ENCODE measurements around the gene CCND1.

CCND1 gene

DNA sequence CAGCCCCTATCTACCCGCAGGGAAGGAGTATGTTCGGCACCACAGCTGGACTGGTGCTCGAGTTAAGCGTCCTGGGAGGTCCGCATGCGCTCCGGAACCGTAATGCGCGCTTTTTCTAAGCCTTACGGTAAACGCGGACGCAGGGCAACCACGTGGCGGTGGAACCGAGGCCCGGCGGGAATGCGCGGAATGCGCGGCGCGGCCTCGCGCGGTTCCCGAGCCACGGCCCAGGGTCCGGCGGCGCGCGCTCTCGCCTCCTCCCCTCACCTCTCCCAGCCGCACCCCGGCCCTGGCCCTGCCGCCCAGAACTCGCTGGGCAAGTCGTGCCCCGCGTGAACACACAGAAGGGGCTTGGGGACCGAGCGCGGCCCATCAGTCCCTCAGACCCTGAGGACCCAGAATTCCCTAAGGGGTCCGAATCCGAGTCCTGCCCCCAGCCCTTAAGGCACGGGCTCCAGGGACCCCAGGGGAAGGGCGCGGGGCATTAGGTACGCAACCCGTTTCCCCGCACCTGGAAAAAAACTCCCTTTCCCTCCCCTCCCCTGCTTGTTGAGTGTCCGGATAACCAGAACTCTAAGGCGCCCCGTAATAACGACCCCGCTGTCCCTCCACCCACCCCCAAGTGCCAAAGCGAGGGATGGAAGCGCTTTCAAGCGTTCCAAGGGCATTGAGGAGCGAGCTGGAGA, 4.3 kb upstream of the CCND1 start:
- TF ChIP-seq, protein P1, sequence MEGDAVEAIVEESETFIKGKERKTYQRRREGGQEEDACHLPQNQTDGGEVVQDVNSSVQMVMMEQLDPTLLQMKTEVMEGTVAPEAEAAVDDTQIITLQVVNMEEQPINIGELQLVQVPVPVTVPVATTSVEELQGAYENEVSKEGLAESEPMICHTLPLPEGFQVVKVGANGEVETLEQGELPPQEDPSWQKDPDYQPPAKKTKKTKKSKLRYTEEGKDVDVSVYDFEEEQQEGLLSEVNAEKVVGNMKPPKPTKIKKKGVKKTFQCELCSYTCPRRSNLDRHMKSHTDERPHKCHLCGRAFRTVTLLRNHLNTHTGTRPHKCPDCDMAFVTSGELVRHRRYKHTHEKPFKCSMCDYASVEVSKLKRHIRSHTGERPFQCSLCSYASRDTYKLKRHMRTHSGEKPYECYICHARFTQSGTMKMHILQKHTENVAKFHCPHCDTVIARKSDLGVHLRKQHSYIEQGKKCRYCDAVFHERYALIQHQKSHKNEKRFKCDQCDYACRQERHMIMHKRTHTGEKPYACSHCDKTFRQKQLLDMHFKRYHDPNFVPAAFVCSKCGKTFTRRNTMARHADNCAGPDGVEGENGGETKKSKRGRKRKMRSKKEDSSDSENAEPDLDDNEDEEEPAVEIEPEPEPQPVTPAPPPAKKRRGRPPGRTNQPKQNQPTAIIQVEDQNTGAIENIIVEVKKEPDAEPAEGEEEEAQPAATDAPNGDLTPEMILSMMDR (conservative IDR thresholded peaks at IDR 0.05; ENCODE audit: low read depth, low read length) = no peak
- peak; percentile 55 for DNase-seq (ENCODE audit: low read depth)
- H3K4me3 ChIP-seq (ENCODE audit: low read length) = peak overlapping the region; percentile 34

DNA sequence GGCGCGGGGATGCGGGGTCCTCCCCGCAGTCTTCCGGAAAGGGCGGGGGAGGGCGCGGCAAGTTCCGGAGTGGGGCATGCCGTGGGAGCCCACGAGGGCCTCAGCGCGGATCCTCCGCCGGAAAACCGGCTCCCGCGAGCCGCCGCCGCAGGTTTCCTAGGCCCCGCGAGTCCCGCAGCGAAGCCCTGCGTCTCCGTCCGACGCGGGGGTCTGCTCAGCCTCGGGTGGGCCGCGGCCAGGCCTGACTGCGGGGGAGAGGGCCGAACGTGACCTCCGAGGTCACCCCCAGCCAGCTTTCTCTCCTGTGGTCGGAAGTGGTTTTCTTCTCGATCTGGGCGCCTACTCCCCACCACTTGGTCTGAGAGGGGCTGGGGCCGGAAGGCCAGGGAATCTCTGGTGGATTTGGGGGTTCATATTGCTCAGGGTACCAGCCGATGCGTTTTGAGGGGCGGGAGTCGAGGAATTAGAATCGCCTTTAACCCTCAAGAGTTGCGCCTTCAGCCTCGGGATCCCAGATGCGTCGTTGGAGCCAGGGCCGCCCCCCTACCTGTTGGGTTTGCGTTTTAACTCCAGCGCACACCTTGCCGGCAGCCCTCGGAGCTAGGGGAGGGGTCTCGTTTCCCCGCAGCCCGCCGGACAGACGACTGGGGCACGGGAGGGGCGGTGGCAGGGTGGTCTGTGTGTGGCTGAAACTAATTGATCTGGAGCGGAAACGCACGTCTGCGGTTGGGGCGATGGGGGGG, 3.6 kb upstream of the CCND1 start:
- TF ChIP-seq, protein P1 (conservative IDR thresholded peaks at IDR 0.05; ENCODE audit: low read depth, low read length) = no peak
- peak overlapping the region; percentile 98 for H3K4me3 ChIP-seq (ENCODE audit: low read length)
- DNase-seq (ENCODE audit: low read depth) = no peak

DNA sequence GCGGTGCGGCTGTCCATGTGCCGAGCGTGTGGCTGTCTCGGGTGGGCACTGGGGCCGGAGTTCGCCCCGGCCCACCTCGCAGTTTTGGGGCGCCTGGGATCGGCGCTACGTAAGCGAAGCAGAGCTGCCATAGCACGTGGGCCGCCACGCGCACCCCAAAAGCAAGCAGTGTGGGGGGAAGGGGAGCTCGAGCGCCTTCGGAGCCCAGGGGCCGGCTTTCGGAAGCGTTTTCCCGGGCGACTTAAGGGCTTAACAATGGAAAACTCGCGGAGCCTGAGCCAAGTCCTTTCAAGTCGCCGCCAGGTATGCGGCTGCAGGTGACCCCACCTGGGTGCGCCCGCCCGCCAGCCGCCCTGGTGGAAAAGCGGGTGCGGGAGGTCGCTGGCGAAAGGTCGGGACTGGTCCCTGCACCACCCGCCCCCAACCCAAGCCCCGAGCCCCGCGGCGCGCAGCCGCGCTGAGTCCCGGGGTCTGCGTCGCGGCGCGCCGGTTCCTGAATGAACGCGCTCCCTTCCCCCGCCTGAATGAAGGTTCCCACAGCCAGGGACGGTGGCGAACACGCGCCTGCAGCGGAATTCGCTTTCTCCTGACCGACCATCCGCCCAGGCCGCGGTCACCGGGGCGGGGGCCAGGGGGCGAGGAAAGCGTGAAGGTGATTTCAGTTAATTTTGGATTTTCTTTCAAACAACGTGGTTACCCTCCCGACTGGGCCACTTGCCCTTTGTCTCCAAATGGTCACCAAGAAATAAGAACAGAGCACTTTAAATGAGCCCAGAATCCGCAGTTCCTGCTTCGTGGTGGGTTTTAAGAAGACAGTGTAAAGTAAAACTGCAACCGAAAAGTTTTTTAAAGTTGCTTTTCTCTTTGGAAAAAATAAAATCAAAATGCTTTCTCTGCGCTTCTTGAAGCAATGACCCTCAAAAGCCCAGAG, 2.8 kb upstream of the CCND1 start:
- TF ChIP-seq, protein P1 (conservative IDR thresholded peaks at IDR 0.05; ENCODE audit: low read depth, low read length) = no peak
- no peak for DNase-seq (ENCODE audit: low read depth)
- H3K4me3 ChIP-seq (ENCODE audit: low read length) = peak overlapping the region; percentile 98

DNA sequence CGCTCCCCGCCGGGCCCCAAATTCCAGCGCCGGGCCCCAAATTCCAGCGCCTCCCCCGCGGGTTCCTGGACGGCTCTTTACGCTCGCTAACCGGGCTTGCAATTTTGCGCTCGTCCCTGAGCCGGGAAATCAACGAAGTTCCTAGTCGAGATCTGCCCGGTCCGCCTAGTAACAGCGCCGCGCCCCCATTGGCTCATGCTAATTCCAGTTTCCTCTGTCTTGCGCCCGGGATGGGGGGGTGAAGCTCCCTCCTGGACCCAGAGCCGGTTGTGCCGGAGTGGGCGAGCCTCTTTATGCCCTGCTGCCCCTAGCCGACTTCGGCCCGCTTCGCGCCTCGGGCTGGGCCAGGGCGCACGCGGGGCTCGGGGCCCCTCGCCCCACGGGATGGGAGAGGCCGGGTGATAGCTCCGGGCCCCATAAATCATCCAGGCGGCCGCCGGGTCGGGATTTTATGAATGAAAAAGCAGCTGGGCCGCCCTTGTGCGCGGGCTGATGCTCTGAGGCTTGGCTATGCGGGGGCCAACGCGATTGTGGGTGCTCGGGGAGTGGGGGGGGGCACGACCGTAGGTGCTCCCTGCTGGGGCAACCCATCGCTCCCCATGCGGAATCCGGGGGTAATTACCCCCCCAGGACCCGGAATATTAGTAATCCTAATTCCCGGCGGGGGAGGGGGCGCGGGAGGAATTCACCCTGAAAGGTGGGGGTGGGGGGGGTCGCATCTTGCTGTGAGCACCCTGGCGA, 1.8 kb upstream of the CCND1 start:
- DNase-seq (ENCODE audit: low read depth) = peak; percentile 91
- H3K4me3 ChIP-seq (ENCODE audit: low read length) = peak overlapping the region; percentile 98
- TF ChIP-seq, protein P1 (conservative IDR thresholded peaks at IDR 0.05; ENCODE audit: low read depth, low read length) = no peak

DNA sequence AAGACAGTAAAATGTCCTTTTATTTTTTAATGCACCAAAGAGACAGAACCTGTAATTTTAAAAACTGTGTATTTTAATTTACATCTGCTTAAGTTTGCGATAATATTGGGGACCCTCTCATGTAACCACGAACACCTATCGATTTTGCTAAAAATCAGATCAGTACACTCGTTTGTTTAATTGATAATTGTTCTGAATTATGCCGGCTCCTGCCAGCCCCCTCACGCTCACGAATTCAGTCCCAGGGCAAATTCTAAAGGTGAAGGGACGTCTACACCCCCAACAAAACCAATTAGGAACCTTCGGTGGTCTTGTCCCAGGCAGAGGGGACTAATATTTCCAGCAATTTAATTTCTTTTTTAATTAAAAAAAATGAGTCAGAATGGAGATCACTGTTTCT, 1.1 kb upstream of the CCND1 start:
- peak overlapping the region; percentile 98 for H3K4me3 ChIP-seq (ENCODE audit: low read length)

More for the DNA sequence above, 1.1 kb upstream of the CCND1 start:
- TF ChIP-seq, protein P1 (conservative IDR thresholded peaks at IDR 0.05; ENCODE audit: low read depth, low read length) = no peak
- DNase-seq (ENCODE audit: low read depth) = no peak
